Liver (tissue), 9 donors: ENCODE measurements around the gene HMOX2. TPM values are rescaled to one million over a fixed set of nuclear protein-coding genes. Genes with fewer than 3 reads are reported as not detected.

Experiments used
- DNase-seq: peaks from one replicate; pipeline ENCODE4 v3.0.0-alpha.2; 2017; ENCODE audit warnings: low spot score
- H3K27ac ChIP-seq, 2 donors: one replicate each; pipeline ENCODE4 v1.7.0; 2013; ENCODE audit warnings: inconsistent platforms in 2 of 2, low read length in 2 of 2, control low read depth in 1 of 2, low read depth in 1 of 2, mild to moderate bottlenecking in 1 of 2
- H3K27me3 ChIP-seq, 4 donors: one replicate each; pipeline versions ENCODE4 v1.6.1 to v1.7.0; 2013; ENCODE audit warnings: low read length in 3 of 4, inconsistent platforms in 1 of 4, mild to moderate bottlenecking in 1 of 4, moderate library complexity in 1 of 4; ENCODE audit not compliant: control insufficient read depth in 4 of 4, insufficient read depth in 4 of 4
- H3K36me3 ChIP-seq, 4 donors: one replicate each; pipeline versions ENCODE4 v1.6.1 to v1.7.0; 2013; ENCODE audit warnings: low read length in 3 of 4, mild to moderate bottlenecking in 3 of 4, low read depth in 1 of 4, moderate library complexity in 1 of 4; ENCODE audit not compliant: control insufficient read depth in 4 of 4, insufficient read depth in 3 of 4
- H3K4me1 ChIP-seq, 4 donors: one replicate each; pipeline versions ENCODE4 v1.6.1 to v1.7.0; 2013; ENCODE audit warnings: low read length in 3 of 4, mild to moderate bottlenecking in 3 of 4, moderate library complexity in 1 of 4; ENCODE audit not compliant: control insufficient read depth in 4 of 4, insufficient read depth in 4 of 4
- H3K4me3 ChIP-seq, 3 donors: one replicate each; pipeline versions ENCODE4 v1.6.1 to v1.7.0; 2013; ENCODE audit warnings: low read length in 3 of 3, control low read depth in 1 of 3, low read depth in 1 of 3, mild to moderate bottlenecking in 1 of 3
- H3K9ac ChIP-seq, 2 donors: one replicate each; pipeline ENCODE4 v1.7.0; 2013; ENCODE audit warnings: low read length in 2 of 2, mild to moderate bottlenecking in 2 of 2, moderate library complexity in 2 of 2, control low read depth in 1 of 2, low read depth in 1 of 2
- H3K9me3 ChIP-seq, 4 donors: one replicate each; pipeline versions ENCODE4 v1.6.1 to v1.7.0; 2013; ENCODE audit warnings: low read length in 3 of 4; ENCODE audit not compliant: control insufficient read depth in 4 of 4
- FOXA1 ChIP-seq: IDR thresholded peaks from 2 replicates; pipeline ENCODE4 v1.6.1; 2016; ENCODE audit warnings: antibody characterized with exemption
- FOXA2 ChIP-seq: IDR thresholded peaks from 2 replicates; pipeline ENCODE4 v1.6.1; 2016; ENCODE audit warnings: antibody characterized with exemption
- GABPA ChIP-seq, 2 donors: IDR thresholded peaks in 1 of 2; conservative IDR thresholded peaks in 1 of 2; 2 replicates each; pipeline ENCODE4 v1.6.1; 2016; ENCODE audit warnings: antibody characterized with exemption in 2 of 2, mild to moderate bottlenecking in 1 of 2, moderate library complexity in 1 of 2
- HNF4A ChIP-seq, 2 donors: conservative IDR thresholded peaks; 2 replicates each; pipeline ENCODE4 v1.6.1; 2016; ENCODE audit warnings: antibody characterized with exemption in 2 of 2, mild to moderate bottlenecking in 2 of 2
- HNF4G ChIP-seq: IDR thresholded peaks from 2 replicates; pipeline ENCODE4 v1.6.1; 2016; ENCODE audit warnings: antibody characterized with exemption
- JUND ChIP-seq, 2 donors: IDR thresholded peaks; 2 replicates each; pipeline ENCODE4 v1.6.1; 2016; ENCODE audit warnings: antibody characterized with exemption in 2 of 2
- RAD21 ChIP-seq, 2 donors: IDR thresholded peaks; 2 replicates each; pipeline ENCODE4 v1.6.1; 2016; ENCODE audit warnings: antibody characterized with exemption in 2 of 2, mild to moderate bottlenecking in 2 of 2
- RXRA ChIP-seq, 2 donors: IDR thresholded peaks; 2 replicates each; pipeline ENCODE4 v1.6.1; 2017 to 2018; ENCODE audit warnings: antibody characterized with exemption in 2 of 2, mild to moderate bottlenecking in 1 of 2
- SP1 ChIP-seq: IDR thresholded peaks from 2 replicates; pipeline ENCODE4 v1.6.1; 2018; ENCODE audit warnings: antibody characterized with exemption, mild to moderate bottlenecking
- TAF1 ChIP-seq: conservative IDR thresholded peaks from 2 replicates; pipeline ENCODE4 v1.6.1; 2016; ENCODE audit warnings: antibody characterized with exemption, mild to moderate bottlenecking
- YY1 ChIP-seq: IDR thresholded peaks from 2 replicates; pipeline ENCODE4 v1.6.1; 2016; ENCODE audit warnings: antibody characterized with exemption, mild to moderate bottlenecking
- WGBS: extraction: QIAGEN DNeasy Blood & Tissue Kit; methylation state at CpG from one replicate; pipeline ENCODE4 v1.1.7; 2013; 5-methylcytosine and 5-hydroxymethylcytosine counted together
- polyA plus RNA-seq, 2 donors: library from polyadenylated mRNA; stranded (reverse) in 1 of 2; unstranded in 1 of 2; fragments of 200-250 nt in 1 of 2; fragments of >200 nt in 1 of 2; fragmentation: Nextera tagmentation in 1 of 2; extraction: Ambion mirVana in 1 of 2; gene quantifications; one replicate each; pipeline versions ENCODE4 v1.2.1 to v1.2.3, GENCODE V29; 2013 to 2015
- total RNA-seq, 2 donors: library from RNA; depleted of rRNA; stranded (reverse); fragments of >200 nt; gene quantifications; one replicate each; pipeline ENCODE4 v1.2.3, GENCODE V29; 2014
- TF ChIP-seq, protein P1 (sequence below): IDR thresholded peaks from 2 replicates; pipeline ENCODE4 v1.6.1; 2016; ENCODE audit warnings: antibody characterized with exemption
- TF ChIP-seq, protein P2 (sequence below): IDR thresholded peaks from 2 replicates; pipeline ENCODE4 v1.6.1; 2016; ENCODE audit warnings: antibody characterized with exemption
- TF ChIP-seq, protein P3 (sequence below): IDR thresholded peaks from 2 replicates; pipeline ENCODE4 v1.6.1; 2016; ENCODE audit warnings: antibody characterized with exemption, mild to moderate bottlenecking
- donor health status: healthy.
- donor health status: healthy.
- donor health status: healthy.
- donor health status: healthy.
- donor health status: healthy.

The HMOX2 gene
- total and polyA plus RNA-seq, 4 donors: 11.4 to 81.5 (median 61.5) TPM

DNA sequence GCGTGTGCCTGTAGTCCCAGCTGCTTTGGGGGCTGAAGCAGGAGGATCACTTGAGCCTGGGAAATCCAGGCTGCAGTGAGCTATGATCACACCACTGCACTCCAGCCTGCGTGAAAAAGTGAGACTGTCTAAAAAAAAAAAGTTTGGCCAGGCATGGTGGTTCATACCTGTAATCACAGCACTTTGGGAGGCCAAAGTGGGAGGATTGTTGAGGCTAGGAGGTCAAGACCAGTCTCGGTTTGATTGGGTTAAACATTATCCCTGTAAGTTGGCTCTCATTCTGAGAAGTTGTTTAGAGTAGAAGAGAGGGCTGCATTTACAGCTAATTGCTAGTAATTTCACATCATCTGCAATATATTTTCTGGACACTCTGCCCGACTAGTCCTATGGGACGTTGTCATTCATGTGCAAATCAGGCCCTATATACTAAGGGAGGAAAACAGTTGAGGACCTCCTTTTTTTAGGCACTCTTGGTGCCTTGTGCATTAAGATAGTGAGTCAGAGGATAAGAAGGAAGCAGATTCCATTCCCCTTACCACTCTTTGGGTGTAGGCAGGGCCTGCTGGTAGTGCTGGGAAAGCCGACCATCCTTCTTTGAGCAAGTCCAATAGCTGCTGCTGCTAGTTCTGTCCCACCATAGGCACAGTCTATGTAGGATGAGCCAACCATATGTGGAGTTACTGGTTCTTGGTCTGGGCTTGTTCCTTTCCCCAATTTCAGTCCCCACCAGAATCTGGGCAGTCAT is 18.7 kb downstream of the HMOX2 start:
- Histone ChIP-seq H3K36me3 (peaks cover 0 to 3% (median 1%) of the 10 kb centered on the region in 4 donors), H3K27me3 (no peaks in the 10 kb centered on the region), H3K9ac (no peak overlapping the region), H3K9me3 (no peaks in the 10 kb centered on the region), H3K27ac (no peak overlapping the region), H3K4me3 (no peak overlapping the region), H3K4me1 (peaks cover 0 to 4% (median 1%) of the 10 kb centered on the region in 4 donors)
- whole genome bisulfite sequencing: 88% methylated on average over 6 of the region's 6 CpGs
- TF ChIP-seq HNF4A (conservative IDR thresholded peaks at IDR 0.05): no peak
- DNase-seq: no peak

DNA sequence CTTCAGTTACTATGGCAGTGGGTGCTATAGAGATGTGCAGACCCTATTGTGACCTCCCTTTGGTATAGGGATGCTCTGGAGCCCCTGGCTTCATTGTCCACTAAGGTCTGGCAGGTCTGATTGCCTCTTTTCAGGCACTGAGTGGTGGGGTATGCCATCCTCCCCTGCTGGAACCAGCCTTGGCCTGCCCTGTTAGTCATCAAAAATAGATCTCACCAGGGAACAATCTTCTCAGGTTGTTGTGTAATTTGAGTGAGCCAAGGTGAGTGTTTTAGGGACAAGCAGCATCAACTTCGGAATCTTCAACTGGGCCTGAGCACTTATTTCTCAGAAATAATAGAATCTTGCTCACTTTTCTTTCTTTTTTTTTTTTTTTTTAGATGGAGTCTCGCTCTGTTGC is 19.6 kb downstream of the HMOX2 start:
- Histone ChIP-seq H3K4me1 (peaks cover 3 to 11% (median 4%) of the 10 kb centered on the region in 4 donors), H3K27me3 (no peaks in the 10 kb centered on the region), H3K36me3 (peaks cover 0 to 3% (median 1%) of the 10 kb centered on the region in 4 donors), H3K9me3 (no peaks in the 10 kb centered on the region), H3K27ac (no peak overlapping the region), H3K9ac (no peak overlapping the region), H3K4me3 (no peak overlapping the region)
- WGBS: 97% methylated on average over 2 of the region's 2 CpGs
- TF ChIP-seq YY1 (no peak), SP1 (no peak)
- TF ChIP-seq, protein P1, sequence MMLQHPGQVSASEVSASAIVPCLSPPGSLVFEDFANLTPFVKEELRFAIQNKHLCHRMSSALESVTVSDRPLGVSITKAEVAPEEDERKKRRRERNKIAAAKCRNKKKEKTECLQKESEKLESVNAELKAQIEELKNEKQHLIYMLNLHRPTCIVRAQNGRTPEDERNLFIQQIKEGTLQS: no peak
- TF ChIP-seq, protein P2, sequence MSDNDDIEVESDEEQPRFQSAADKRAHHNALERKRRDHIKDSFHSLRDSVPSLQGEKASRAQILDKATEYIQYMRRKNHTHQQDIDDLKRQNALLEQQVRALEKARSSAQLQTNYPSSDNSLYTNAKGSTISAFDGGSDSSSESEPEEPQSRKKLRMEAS: no peak
- TF ChIP-seq, protein P3, sequence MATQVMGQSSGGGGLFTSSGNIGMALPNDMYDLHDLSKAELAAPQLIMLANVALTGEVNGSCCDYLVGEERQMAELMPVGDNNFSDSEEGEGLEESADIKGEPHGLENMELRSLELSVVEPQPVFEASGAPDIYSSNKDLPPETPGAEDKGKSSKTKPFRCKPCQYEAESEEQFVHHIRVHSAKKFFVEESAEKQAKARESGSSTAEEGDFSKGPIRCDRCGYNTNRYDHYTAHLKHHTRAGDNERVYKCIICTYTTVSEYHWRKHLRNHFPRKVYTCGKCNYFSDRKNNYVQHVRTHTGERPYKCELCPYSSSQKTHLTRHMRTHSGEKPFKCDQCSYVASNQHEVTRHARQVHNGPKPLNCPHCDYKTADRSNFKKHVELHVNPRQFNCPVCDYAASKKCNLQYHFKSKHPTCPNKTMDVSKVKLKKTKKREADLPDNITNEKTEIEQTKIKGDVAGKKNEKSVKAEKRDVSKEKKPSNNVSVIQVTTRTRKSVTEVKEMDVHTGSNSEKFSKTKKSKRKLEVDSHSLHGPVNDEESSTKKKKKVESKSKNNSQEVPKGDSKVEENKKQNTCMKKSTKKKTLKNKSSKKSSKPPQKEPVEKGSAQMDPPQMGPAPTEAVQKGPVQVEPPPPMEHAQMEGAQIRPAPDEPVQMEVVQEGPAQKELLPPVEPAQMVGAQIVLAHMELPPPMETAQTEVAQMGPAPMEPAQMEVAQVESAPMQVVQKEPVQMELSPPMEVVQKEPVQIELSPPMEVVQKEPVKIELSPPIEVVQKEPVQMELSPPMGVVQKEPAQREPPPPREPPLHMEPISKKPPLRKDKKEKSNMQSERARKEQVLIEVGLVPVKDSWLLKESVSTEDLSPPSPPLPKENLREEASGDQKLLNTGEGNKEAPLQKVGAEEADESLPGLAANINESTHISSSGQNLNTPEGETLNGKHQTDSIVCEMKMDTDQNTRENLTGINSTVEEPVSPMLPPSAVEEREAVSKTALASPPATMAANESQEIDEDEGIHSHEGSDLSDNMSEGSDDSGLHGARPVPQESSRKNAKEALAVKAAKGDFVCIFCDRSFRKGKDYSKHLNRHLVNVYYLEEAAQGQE: no peak
- DNase-seq: no peak

DNA sequence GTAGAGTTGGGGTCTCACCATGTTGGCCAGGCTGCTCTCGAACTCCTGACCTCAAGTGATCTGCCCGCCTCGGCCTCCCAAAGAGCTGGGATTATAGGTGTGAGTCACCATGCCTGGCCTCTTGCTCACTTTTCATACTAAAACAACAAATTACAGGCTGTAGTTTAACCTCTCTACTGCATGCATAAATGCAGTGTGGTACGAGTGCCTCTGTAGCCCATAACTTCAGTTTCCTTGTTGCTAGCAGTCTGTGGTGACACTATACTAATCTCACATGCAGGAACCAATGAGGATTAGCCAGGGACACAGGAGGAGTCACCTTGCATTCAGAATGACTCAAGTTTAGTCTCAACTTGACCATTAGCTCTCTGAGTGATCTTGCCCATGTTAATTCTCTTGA is 20.1 kb downstream of the HMOX2 start:
- Histone ChIP-seq H3K36me3 (peaks cover 0 to 3% (median 1%) of the 10 kb centered on the region in 4 donors), H3K9ac (no peak overlapping the region), H3K4me1 (peaks cover 5 to 17% (median 8%) of the 10 kb centered on the region in 4 donors), H3K4me3 (no peak overlapping the region), H3K9me3 (no peaks in the 10 kb centered on the region), H3K27ac (no peak overlapping the region), H3K27me3 (no peaks in the 10 kb centered on the region)
- 92% methylated on average over 4 of the region's 4 CpGs for WGBS
- TF ChIP-seq FOXA2: no peak
- no peak for TF ChIP-seq HNF4G
- TF ChIP-seq HNF4A (conservative IDR thresholded peaks at IDR 0.05): no peak
- no peak for TF ChIP-seq RXRA (IDR thresholded peaks at IDR 0.05)
- no peak for TF ChIP-seq TAF1
- no peak for TF ChIP-seq GABPA (IDR thresholded peaks at IDR 0.05 in 1 of 2, conservative IDR thresholded peaks at IDR 0.05 in 1 of 2)
- no peak for TF ChIP-seq JUND (IDR thresholded peaks at IDR 0.05)
- TF ChIP-seq, protein P3: no peak
- TF ChIP-seq RAD21 (IDR thresholded peaks at IDR 0.05): no peak
- no peak for TF ChIP-seq SP1
- no peak for TF ChIP-seq FOXA1
- TF ChIP-seq, protein P1: no peak
- no peak for DNase-seq
